ENCODE data around the gene OR9K2. TPM values are rescaled to one million over a fixed set of nuclear protein-coding genes. Genes with fewer than 3 reads are reported as not detected.
A peak's percentile ranks its signal among the peaks of the same experiment; 100 is the strongest.

The OR9K2 gene
- total RNA-seq, 1 experiment from 2014 or later = not detected

GRCh38 chr12:55132816-55133215, 6.6 kb downstream of the OR9K2 start:
- ATAC-seq = 0 out of 2 replicates have a peak, but pooled peaks have one; percentile 40
- POLR2A ChIA-PET = no interaction called here
- no TSS peak for BruUV-seq (replicated peaks)

More at GRCh38 chr12:55132816-55133215, 6.6 kb downstream of the OR9K2 start:
- CTCF ChIA-PET = no interaction called here
- no peak for DNase-seq (ENCODE audit: low read depth, low spot score)
- H3K4me2 ChIP-seq (ENCODE audit: low read length) = no peak overlapping the region
- no peak overlapping the region for H2AFZ ChIP-seq (ENCODE audit: low read depth, low read length, poor library complexity, severe bottlenecking)
- H3K27ac ChIP-seq (ENCODE audit: low read depth, low read length) = no peak overlapping the region
- peaks cover 24% of the 10 kb centered on the region for H3K27me3 ChIP-seq (ENCODE audit: insufficient read depth, low read length)
- no peak for TF ChIP-seq SP1 (IDR thresholded peaks at IDR 0.05; ENCODE audit: low read depth)
- peak in 2 of 3 experiments; percentile 30 to 31; a peak in 3 of 6 replicates for TF ChIP-seq CTCF (IDR thresholded peaks at IDR 0.05 in 2 of 3, conservative IDR thresholded peaks at IDR 0.05 in 1 of 3; ENCODE audit: borderline replicate concordance in 1 of 3, insufficient read depth in 1 of 3, low read depth in 2 of 3, low read length in 2 of 3)
- no peaks in the 10 kb centered on the region for H3K4me1 ChIP-seq (ENCODE audit: control insufficient read depth in 1 of 2, insufficient read depth in 2 of 2, low read length in 2 of 2)
- H3K79me2 ChIP-seq (ENCODE audit: insufficient read depth, low read length) = no peaks in the 10 kb centered on the region
- RAD21 ChIA-PET (ENCODE audit: low non-redundant PET in 1 of 2, low total read pairs in 2 of 2, uncharacterized antibody in 2 of 2, unreplicated experiment in 2 of 2) = no interaction called here
- H3K9me3 ChIP-seq (ENCODE audit: control insufficient read depth in 1 of 2, insufficient read depth in 1 of 2, low read depth in 1 of 2, low read length in 2 of 2) = no peaks in the 10 kb centered on the region
- H3K4me3 ChIP-seq (replicated peaks in 1 of 2; ENCODE audit: low read depth in 1 of 2, low read length in 2 of 2) = no peak overlapping the region
- no peaks in the 10 kb centered on the region; a peak in 1 of 4 replicates for H3K36me3 ChIP-seq (ENCODE audit: control insufficient read depth in 1 of 2, insufficient read depth in 2 of 2, low read length in 2 of 2)
- no peaks in the 10 kb centered on the region for H3K9me2 ChIP-seq (ENCODE audit: insufficient read depth)
- no peaks in the 10 kb centered on the region for H4K20me1 ChIP-seq (ENCODE audit: insufficient read depth)
- intact Hi-C loops (cut with micrococcal nuclease) = no loop called here
- H3K9ac ChIP-seq (ENCODE audit: low read length) = no peak overlapping the region

Measured in HCT116 (cell line).